Measurements from ENCODE around the gene PRMT1.

Gene PRMT1

GRCh38 chr19:49646586-49646985 is 30.5 kb upstream of the PRMT1 start:
- H3K27ac ChIP-seq: no peak overlapping the region
- no peak overlapping the region for H3K4me3 ChIP-seq

GRCh38 chr19:49651029-49651819 is 25.8 kb upstream of the PRMT1 start:
- Histone ChIP-seq H3K27ac (no peak overlapping the region), H3K4me3 (no peak overlapping the region)

GRCh38 chr19:49651820-49652550 is 25.1 kb upstream of the PRMT1 start:
- Histone ChIP-seq H3K4me3 (no peak overlapping the region), H3K27ac (no peak overlapping the region)

GRCh38 chr19:49652551-49653465 is 24.3 kb upstream of the PRMT1 start:
- peak overlapping the region in 1 of 21 experiments; percentile 43 for H3K27ac ChIP-seq
- H3K4me3 ChIP-seq: no peak overlapping the region

- Histone ChIP-seq H3K27ac (peak overlapping the region in 1 of 21 experiments; percentile 43), H3K4me3 (no peak overlapping the region)
Measured at GRCh38 chr19:49653466-49653806, 23.6 kb upstream of the PRMT1 start.

GRCh38 chr19:49654581-49654980 is 22.5 kb upstream of the PRMT1 start:
- Histone ChIP-seq H3K4me3 (no peak overlapping the region), H3K27ac (no peak overlapping the region)

GRCh38 chr19:49655570-49656455 is 21.3 kb upstream of the PRMT1 start:
- H3K27ac ChIP-seq: no peak overlapping the region
- no peak overlapping the region for H3K4me3 ChIP-seq

- no peak overlapping the region for H3K4me3 ChIP-seq
- H3K27ac ChIP-seq: no peak overlapping the region
Measured at GRCh38 chr19:49656456-49657109, 20.5 kb upstream of the PRMT1 start.

GRCh38 chr19:49657493-49658138 is 19.5 kb upstream of the PRMT1 start:
- no peak overlapping the region for H3K27ac ChIP-seq
- no peak overlapping the region for H3K4me3 ChIP-seq

GRCh38 chr19:49658139-49658517 is 18.9 kb upstream of the PRMT1 start:
- peak overlapping the region in 1 of 21 experiments; percentile 35 for H3K27ac ChIP-seq
- H3K4me3 ChIP-seq: no peak overlapping the region

- peak overlapping the region in 1 of 21 experiments; percentile 35 for H3K27ac ChIP-seq
- H3K4me3 ChIP-seq: no peak overlapping the region
Measured at GRCh38 chr19:49658566-49659442, 18.3 kb upstream of the PRMT1 start.

GRCh38 chr19:49660338-49660961 is 16.6 kb upstream of the PRMT1 start:
- Histone ChIP-seq H3K4me3 (no peak overlapping the region), H3K27ac (no peak overlapping the region)

GRCh38 chr19:49662011-49662410 is 15.1 kb upstream of the PRMT1 start:
- no peak overlapping the region for H3K4me3 ChIP-seq
- no peak overlapping the region for H3K27ac ChIP-seq

- peak overlapping the region in 2 of 7 experiments; percentile 84 to 87 for H3K4me3 ChIP-seq
- peak overlapping the region in 15 of 21 experiments; percentile 11 to 95 (median 85) for H3K27ac ChIP-seq
Measured at GRCh38 chr19:49663224-49663623, 13.8 kb upstream of the PRMT1 start.

GRCh38 chr19:49664171-49665035 is 12.7 kb upstream of the PRMT1 start:
- H3K27ac ChIP-seq: peak overlapping the region; percentile 58 to 95 (median 84)
- H3K4me3 ChIP-seq: peak overlapping the region; percentile 47 to 87 (median 78)

GRCh38 chr19:49665036-49665350 is 12.1 kb upstream of the PRMT1 start:
- H3K4me3 ChIP-seq: peak overlapping the region; percentile 47 to 87 (median 78)
- H3K27ac ChIP-seq: peak overlapping the region; percentile 58 to 95 (median 84)

Measured in skin epidermis (tissue), 12 donors.